ENCODE results near the gene GPR160. TPM values are rescaled to one million over a fixed set of nuclear protein-coding genes. Genes with fewer than 3 reads are reported as not detected.

The GPR160 gene
- total and polyA plus RNA-seq, 2 of the 13 experiments (the other 11 are each of a cell fraction or from before 2014, with no cell fraction given) = 12.1 to 23.2 TPM

DNA sequence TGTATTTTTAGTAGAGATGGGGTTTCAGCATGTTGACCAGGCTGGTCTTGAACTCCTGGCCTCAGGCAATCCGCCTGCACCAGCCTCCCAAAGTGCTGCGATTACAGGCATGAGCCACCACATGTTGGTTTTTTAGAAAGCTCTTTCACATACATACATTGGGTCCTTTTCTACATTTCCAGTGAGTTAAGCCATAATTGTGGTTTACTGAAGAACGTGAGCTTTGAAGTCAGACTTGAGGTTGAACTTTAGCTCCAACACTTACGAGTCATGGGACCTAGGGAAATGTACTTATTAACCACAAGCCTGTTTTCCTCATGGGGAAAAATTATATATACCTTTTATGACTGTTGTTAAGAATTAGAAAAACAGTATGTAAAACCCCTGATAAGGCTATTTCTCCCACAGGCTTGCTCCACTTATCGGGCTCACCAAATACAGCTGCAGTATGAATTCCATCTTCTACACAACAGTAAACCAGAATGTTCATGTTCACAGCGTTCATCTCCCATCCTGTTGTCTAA, 39.0 kb downstream of the GPR160 start (continued):
- no peak for TF ChIP-seq CREB1 (IDR thresholded peaks at IDR 0.05)
- peak; percentile 47; the same call in 1 of the 2 replicates for TF ChIP-seq CREB1 (CRISPR knock-in tag; IDR thresholded peaks at IDR 0.05)
- TF ChIP-seq ZNF562 (CRISPR knock-in tag; IDR thresholded peaks at IDR 0.05; ENCODE audit: borderline replicate concordance) = no peak
- TF ChIP-seq KLF6 (CRISPR knock-in tag; IDR thresholded peaks at IDR 0.05) = no peak
- TF ChIP-seq ZNF616 (CRISPR knock-in tag; IDR thresholded peaks at IDR 0.05; ENCODE audit: low read depth) = no peak
- TF ChIP-seq, protein P1, sequence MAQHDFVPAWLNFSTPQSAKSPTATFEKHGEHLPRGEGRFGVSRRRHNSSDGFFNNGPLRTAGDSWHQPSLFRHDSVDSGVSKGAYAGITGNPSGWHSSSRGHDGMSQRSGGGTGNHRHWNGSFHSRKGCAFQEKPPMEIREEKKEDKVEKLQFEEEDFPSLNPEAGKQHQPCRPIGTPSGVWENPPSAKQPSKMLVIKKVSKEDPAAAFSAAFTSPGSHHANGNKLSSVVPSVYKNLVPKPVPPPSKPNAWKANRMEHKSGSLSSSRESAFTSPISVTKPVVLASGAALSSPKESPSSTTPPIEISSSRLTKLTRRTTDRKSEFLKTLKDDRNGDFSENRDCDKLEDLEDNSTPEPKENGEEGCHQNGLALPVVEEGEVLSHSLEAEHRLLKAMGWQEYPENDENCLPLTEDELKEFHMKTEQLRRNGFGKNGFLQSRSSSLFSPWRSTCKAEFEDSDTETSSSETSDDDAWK (CRISPR knock-in tag; IDR thresholded peaks at IDR 0.05) = no peak
- no peak for TF ChIP-seq ZNF253 (CRISPR knock-in tag; IDR thresholded peaks at IDR 0.05; ENCODE audit: borderline replicate concordance)
- TF ChIP-seq, protein P2, sequence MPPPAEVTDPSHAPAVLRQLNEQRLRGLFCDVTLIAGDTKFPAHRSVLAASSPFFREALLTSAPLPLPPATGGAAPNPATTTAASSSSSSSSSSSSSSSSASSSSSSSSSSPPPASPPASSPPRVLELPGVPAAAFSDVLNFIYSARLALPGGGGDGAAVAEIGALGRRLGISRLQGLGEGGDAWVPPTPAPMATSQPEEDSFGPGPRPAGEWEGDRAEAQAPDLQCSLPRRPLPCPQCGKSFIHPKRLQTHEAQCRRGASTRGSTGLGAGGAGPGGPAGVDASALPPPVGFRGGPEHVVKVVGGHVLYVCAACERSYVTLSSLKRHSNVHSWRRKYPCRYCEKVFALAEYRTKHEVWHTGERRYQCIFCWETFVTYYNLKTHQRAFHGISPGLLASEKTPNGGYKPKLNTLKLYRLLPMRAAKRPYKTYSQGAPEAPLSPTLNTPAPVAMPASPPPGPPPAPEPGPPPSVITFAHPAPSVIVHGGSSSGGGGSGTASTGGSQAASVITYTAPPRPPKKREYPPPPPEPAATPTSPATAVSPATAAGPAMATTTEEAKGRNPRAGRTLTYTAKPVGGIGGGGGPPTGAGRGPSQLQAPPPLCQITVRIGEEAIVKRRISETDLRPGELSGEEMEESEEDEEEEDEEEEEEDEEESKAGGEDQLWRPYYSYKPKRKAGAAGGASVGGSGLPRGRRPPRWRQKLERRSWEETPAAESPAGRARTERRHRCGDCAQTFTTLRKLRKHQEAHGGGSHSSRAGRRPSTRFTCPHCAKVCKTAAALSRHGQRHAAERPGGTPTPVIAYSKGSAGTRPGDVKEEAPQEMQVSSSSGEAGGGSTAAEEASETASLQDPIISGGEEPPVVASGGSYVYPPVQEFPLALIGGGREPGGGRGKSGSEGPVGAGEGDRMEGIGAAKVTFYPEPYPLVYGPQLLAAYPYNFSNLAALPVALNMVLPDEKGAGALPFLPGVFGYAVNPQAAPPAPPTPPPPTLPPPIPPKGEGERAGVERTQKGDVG (CRISPR knock-in tag; IDR thresholded peaks at IDR 0.05; ENCODE audit: borderline replicate concordance) = 0 out of 2 replicates have a peak, but pooled peaks have one; percentile 25
- no peak for TF ChIP-seq ZFP41 (CRISPR knock-in tag; IDR thresholded peaks at IDR 0.05; ENCODE audit: borderline replicate concordance)
- TF ChIP-seq, protein P3, sequence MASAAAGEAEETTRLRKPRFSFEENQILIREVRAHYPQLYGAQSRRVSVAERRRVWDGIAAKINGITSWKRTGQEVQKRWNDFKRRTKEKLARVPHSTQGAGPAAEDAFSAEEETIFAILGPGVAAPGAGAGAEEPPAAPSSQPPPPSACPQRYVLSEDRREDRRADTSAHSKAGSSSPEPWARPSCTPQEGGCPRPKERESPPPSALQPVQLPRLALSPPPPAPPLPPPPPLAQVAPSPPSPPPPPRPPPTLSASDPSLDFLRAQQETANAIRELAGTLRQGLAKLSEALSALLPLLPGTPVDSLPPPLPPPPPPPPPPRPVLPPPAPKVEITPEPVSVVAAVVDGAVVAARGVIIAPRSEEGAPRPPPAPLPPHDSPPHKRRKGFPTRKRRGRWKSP (CRISPR knock-in tag; IDR thresholded peaks at IDR 0.05) = no peak
- TF ChIP-seq TP53 (CRISPR knock-in tag; conservative IDR thresholded peaks at IDR 0.05) = no peak
- TF ChIP-seq ZKSCAN8 (CRISPR knock-in tag; IDR thresholded peaks at IDR 0.05; ENCODE audit: borderline replicate concordance) = peak; percentile 33; the same call in 1 of the 2 replicates
- TF ChIP-seq STAT6 (CRISPR knock-in tag; IDR thresholded peaks at IDR 0.05; ENCODE audit: borderline replicate concordance) = no peak
- TF ChIP-seq THAP8 (CRISPR knock-in tag; IDR thresholded peaks at IDR 0.05; ENCODE audit: borderline replicate concordance) = no peak
- TF ChIP-seq ESRRA (CRISPR knock-in tag; IDR thresholded peaks at IDR 0.05; ENCODE audit: low read depth) = peak; percentile 22; the same call in 1 of the 2 replicates
- 0 out of 2 replicates have a peak, but pooled peaks have one; percentile 11 for TF ChIP-seq MED1 (CRISPR knock-in tag; IDR thresholded peaks at IDR 0.05)
- no peak for TF ChIP-seq SIN3B (IDR thresholded peaks at IDR 0.05; ENCODE audit: low read length)
- TF ChIP-seq CBX5 (CRISPR knock-in tag; IDR thresholded peaks at IDR 0.05; ENCODE audit: borderline replicate concordance) = no peak
